Liver (tissue), 9 donors: ENCODE data around the gene SLPI. TPM values are rescaled to one million over a fixed set of nuclear protein-coding genes. Genes with fewer than 3 reads are reported as not detected.

Experiments used
- DNase-seq: peaks from one replicate; pipeline ENCODE4 v3.0.0-alpha.2; 2017; ENCODE audit warnings: low spot score
- H3K27ac ChIP-seq, 2 donors: one replicate each; pipeline ENCODE4 v1.7.0; 2013; ENCODE audit warnings: inconsistent platforms in 2 of 2, low read length in 2 of 2, control low read depth in 1 of 2, low read depth in 1 of 2, mild to moderate bottlenecking in 1 of 2
- H3K27me3 ChIP-seq, 4 donors: one replicate each; pipeline versions ENCODE4 v1.6.1 to v1.7.0; 2013; ENCODE audit warnings: low read length in 3 of 4, inconsistent platforms in 1 of 4, mild to moderate bottlenecking in 1 of 4, moderate library complexity in 1 of 4; ENCODE audit not compliant: control insufficient read depth in 4 of 4, insufficient read depth in 4 of 4
- H3K36me3 ChIP-seq, 4 donors: one replicate each; pipeline versions ENCODE4 v1.6.1 to v1.7.0; 2013; ENCODE audit warnings: low read length in 3 of 4, mild to moderate bottlenecking in 3 of 4, low read depth in 1 of 4, moderate library complexity in 1 of 4; ENCODE audit not compliant: control insufficient read depth in 4 of 4, insufficient read depth in 3 of 4
- H3K4me1 ChIP-seq, 4 donors: one replicate each; pipeline versions ENCODE4 v1.6.1 to v1.7.0; 2013; ENCODE audit warnings: low read length in 3 of 4, mild to moderate bottlenecking in 3 of 4, moderate library complexity in 1 of 4; ENCODE audit not compliant: control insufficient read depth in 4 of 4, insufficient read depth in 4 of 4
- H3K4me3 ChIP-seq, 3 donors: one replicate each; pipeline versions ENCODE4 v1.6.1 to v1.7.0; 2013; ENCODE audit warnings: low read length in 3 of 3, control low read depth in 1 of 3, low read depth in 1 of 3, mild to moderate bottlenecking in 1 of 3
- H3K9ac ChIP-seq, 2 donors: one replicate each; pipeline ENCODE4 v1.7.0; 2013; ENCODE audit warnings: low read length in 2 of 2, mild to moderate bottlenecking in 2 of 2, moderate library complexity in 2 of 2, control low read depth in 1 of 2, low read depth in 1 of 2
- H3K9me3 ChIP-seq, 4 donors: one replicate each; pipeline versions ENCODE4 v1.6.1 to v1.7.0; 2013; ENCODE audit warnings: low read length in 3 of 4; ENCODE audit not compliant: control insufficient read depth in 4 of 4
- ATF3 ChIP-seq: IDR thresholded peaks from 2 replicates; pipeline ENCODE4 v1.6.1; 2016; ENCODE audit warnings: antibody characterized with exemption
- CTCF ChIP-seq: fragments of 150-350 bp; IDR thresholded peaks from 2 replicates; pipeline ENCODE4 v1.5.1; 2017; ENCODE audit warnings: improper control_type of control experiment, low read depth, low read length; ENCODE audit not compliant: missing input control
- EGR1 ChIP-seq, 2 donors: IDR thresholded peaks; 2 replicates each; pipeline ENCODE4 v1.6.1; 2016 to 2018; ENCODE audit warnings: antibody characterized with exemption in 2 of 2, low read depth in 2 of 2
- FOXA1 ChIP-seq: IDR thresholded peaks from 2 replicates; pipeline ENCODE4 v1.6.1; 2016; ENCODE audit warnings: antibody characterized with exemption
- FOXA2 ChIP-seq: IDR thresholded peaks from 2 replicates; pipeline ENCODE4 v1.6.1; 2016; ENCODE audit warnings: antibody characterized with exemption
- GABPA ChIP-seq, 2 donors: IDR thresholded peaks in 1 of 2; conservative IDR thresholded peaks in 1 of 2; 2 replicates each; pipeline ENCODE4 v1.6.1; 2016; ENCODE audit warnings: antibody characterized with exemption in 2 of 2, mild to moderate bottlenecking in 1 of 2, moderate library complexity in 1 of 2
- HNF4A ChIP-seq, 2 donors: conservative IDR thresholded peaks; 2 replicates each; pipeline ENCODE4 v1.6.1; 2016; ENCODE audit warnings: antibody characterized with exemption in 2 of 2, mild to moderate bottlenecking in 2 of 2
- HNF4G ChIP-seq: IDR thresholded peaks from 2 replicates; pipeline ENCODE4 v1.6.1; 2016; ENCODE audit warnings: antibody characterized with exemption
- JUND ChIP-seq, 2 donors: IDR thresholded peaks; 2 replicates each; pipeline ENCODE4 v1.6.1; 2016; ENCODE audit warnings: antibody characterized with exemption in 2 of 2
- MAX ChIP-seq: IDR thresholded peaks from 2 replicates; pipeline ENCODE4 v1.6.1; 2016; ENCODE audit warnings: antibody characterized with exemption
- NR2F2 ChIP-seq: IDR thresholded peaks from 2 replicates; pipeline ENCODE4 v1.6.1; 2016; ENCODE audit warnings: antibody characterized with exemption
- RAD21 ChIP-seq, 2 donors: IDR thresholded peaks; 2 replicates each; pipeline ENCODE4 v1.6.1; 2016; ENCODE audit warnings: antibody characterized with exemption in 2 of 2, mild to moderate bottlenecking in 2 of 2
- REST ChIP-seq: IDR thresholded peaks from 2 replicates; pipeline ENCODE4 v1.6.1; 2016; ENCODE audit warnings: antibody characterized with exemption, mild to moderate bottlenecking
- RXRA ChIP-seq, 2 donors: IDR thresholded peaks; 2 replicates each; pipeline ENCODE4 v1.6.1; 2017 to 2018; ENCODE audit warnings: antibody characterized with exemption in 2 of 2, mild to moderate bottlenecking in 1 of 2
- SP1 ChIP-seq: IDR thresholded peaks from 2 replicates; pipeline ENCODE4 v1.6.1; 2018; ENCODE audit warnings: antibody characterized with exemption, mild to moderate bottlenecking
- TAF1 ChIP-seq: conservative IDR thresholded peaks from 2 replicates; pipeline ENCODE4 v1.6.1; 2016; ENCODE audit warnings: antibody characterized with exemption, mild to moderate bottlenecking
- YY1 ChIP-seq: IDR thresholded peaks from 2 replicates; pipeline ENCODE4 v1.6.1; 2016; ENCODE audit warnings: antibody characterized with exemption, mild to moderate bottlenecking
- ZBTB33 ChIP-seq: IDR thresholded peaks from 2 replicates; pipeline ENCODE4 v1.6.1; 2016; ENCODE audit warnings: antibody characterized with exemption
- WGBS: extraction: QIAGEN DNeasy Blood & Tissue Kit; methylation state at CpG from one replicate; pipeline ENCODE4 v1.1.7; 2013; 5-methylcytosine and 5-hydroxymethylcytosine counted together
- polyA plus RNA-seq, 2 donors: library from polyadenylated mRNA; stranded (reverse) in 1 of 2; unstranded in 1 of 2; fragments of 200-250 nt in 1 of 2; fragments of >200 nt in 1 of 2; fragmentation: Nextera tagmentation in 1 of 2; extraction: Ambion mirVana in 1 of 2; gene quantifications; one replicate each; pipeline versions ENCODE4 v1.2.1 to v1.2.3, GENCODE V29; 2013 to 2015
- total RNA-seq, 2 donors: library from RNA; depleted of rRNA; stranded (reverse); fragments of >200 nt; gene quantifications; one replicate each; pipeline ENCODE4 v1.2.3, GENCODE V29; 2014
- donor health status: healthy.
- donor health status: healthy.
- donor health status: healthy.
- donor health status: healthy.
- donor health status: healthy.

The SLPI gene
- 10 to 100 TPM in 1 of 2 donors, 1 to 10 TPM in 1; 1.9 to 60.1 TPM for total RNA-seq
- polyA plus RNA-seq: 100 to 1,000 TPM; 128 to 308 TPM

- TF ChIP-seq ZBTB33 (peak; percentile 83), ATF3 (peak; percentile 85), GABPA (IDR thresholded peaks at IDR 0.05 in 1 of 2, conservative IDR thresholded peaks at IDR 0.05 in 1 of 2) (no peak), JUND (IDR thresholded peaks at IDR 0.05) (peak; percentile 24 to 65), REST (peak; percentile 60), HNF4G (peak; percentile 7), HNF4A (conservative IDR thresholded peaks at IDR 0.05) (peak; percentile 68 to 70), YY1 (peak; percentile 56), SP1 (peak; percentile 92), EGR1 (IDR thresholded peaks at IDR 0.05; ENCODE audit: low read depth in 2 of 2) (peak; percentile 59 to 73), TAF1 (peak; percentile 88), RAD21 (IDR thresholded peaks at IDR 0.05) (peak in 1 of 2 donors; percentile 3), FOXA2 (peak; percentile 15), CTCF (no peak), FOXA1 (peak; percentile 50), MAX (peak; percentile 71), NR2F2 (peak; percentile 18), RXRA (IDR thresholded peaks at IDR 0.05) (peak; percentile 61 to 77)
- Histone ChIP-seq H3K27me3 (no peaks in the 10 kb centered on the region), H3K9me3 (no peaks in the 10 kb centered on the region), H3K4me3 (peak within 1 kb of the TSS; percentile 1 to 20 (median 7)), H3K4me1 (peaks cover 5 to 49% (median 32%) of the 10 kb centered on the region in 4 donors), H3K9ac (peak within 1 kb of the TSS; percentile 37 to 72), H3K36me3 (no peaks in the 10 kb centered on the region), H3K27ac (peak within 1 kb of the TSS; percentile 80 to 94)
- no peak for DNase-seq
- WGBS: 14% methylated on average over 7 of the region's 7 CpGs
Observed at GRCh38 chr20:45254383-45255262, at the start of gene SLPI. Gene SLPI (minus strand): TSS chr20:45254564. CDS start chr20:45254543, 21 bp downstream.
